ENCODE data around the gene CAMK2D.

Gene CAMK2D

DNA sequence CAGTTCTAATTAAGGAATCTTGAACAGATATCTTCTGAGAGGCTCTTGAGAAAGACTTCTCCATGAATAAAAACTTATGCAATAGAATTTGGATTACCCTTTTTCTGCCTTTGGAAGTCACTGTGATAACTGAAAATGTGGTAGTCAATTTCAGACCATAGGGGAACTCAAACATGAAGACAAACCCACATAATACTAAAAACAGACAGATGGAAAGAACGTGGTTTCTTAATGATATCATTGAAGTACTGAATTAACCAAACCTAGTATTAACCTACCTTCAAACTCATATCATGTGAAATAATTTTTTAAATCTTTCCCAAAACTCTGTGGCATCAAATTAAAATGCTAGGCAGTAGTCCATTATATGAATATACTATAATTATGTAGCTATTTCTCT lies 153.5 kb downstream of the CAMK2D start:
- DNase-seq (ENCODE audit: low spot score) (no peak), ATAC-seq (ENCODE audit: low read depth) (no peak)
- Histone ChIP-seq H3K4me1 (ENCODE audit: insufficient read depth, poor library complexity, severe bottlenecking) (no peaks in the 10 kb centered on the region), H3K9me3 (ENCODE audit: severe bottlenecking) (no peaks in the 10 kb centered on the region), H3K36me3 (ENCODE audit: low read depth) (no peaks in the 10 kb centered on the region), H3K4me3 (ENCODE audit: severe bottlenecking) (no peak overlapping the region), H3K27ac (ENCODE audit: poor library complexity, severe bottlenecking) (no peak overlapping the region), H3K27me3 (ENCODE audit: insufficient read depth, poor library complexity, severe bottlenecking) (no peaks in the 10 kb centered on the region)
- TF ChIP-seq, protein P1, sequence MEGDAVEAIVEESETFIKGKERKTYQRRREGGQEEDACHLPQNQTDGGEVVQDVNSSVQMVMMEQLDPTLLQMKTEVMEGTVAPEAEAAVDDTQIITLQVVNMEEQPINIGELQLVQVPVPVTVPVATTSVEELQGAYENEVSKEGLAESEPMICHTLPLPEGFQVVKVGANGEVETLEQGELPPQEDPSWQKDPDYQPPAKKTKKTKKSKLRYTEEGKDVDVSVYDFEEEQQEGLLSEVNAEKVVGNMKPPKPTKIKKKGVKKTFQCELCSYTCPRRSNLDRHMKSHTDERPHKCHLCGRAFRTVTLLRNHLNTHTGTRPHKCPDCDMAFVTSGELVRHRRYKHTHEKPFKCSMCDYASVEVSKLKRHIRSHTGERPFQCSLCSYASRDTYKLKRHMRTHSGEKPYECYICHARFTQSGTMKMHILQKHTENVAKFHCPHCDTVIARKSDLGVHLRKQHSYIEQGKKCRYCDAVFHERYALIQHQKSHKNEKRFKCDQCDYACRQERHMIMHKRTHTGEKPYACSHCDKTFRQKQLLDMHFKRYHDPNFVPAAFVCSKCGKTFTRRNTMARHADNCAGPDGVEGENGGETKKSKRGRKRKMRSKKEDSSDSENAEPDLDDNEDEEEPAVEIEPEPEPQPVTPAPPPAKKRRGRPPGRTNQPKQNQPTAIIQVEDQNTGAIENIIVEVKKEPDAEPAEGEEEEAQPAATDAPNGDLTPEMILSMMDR (IDR thresholded peaks at IDR 0.05; ENCODE audit: poor library complexity, severe bottlenecking), result no peak

DNA sequence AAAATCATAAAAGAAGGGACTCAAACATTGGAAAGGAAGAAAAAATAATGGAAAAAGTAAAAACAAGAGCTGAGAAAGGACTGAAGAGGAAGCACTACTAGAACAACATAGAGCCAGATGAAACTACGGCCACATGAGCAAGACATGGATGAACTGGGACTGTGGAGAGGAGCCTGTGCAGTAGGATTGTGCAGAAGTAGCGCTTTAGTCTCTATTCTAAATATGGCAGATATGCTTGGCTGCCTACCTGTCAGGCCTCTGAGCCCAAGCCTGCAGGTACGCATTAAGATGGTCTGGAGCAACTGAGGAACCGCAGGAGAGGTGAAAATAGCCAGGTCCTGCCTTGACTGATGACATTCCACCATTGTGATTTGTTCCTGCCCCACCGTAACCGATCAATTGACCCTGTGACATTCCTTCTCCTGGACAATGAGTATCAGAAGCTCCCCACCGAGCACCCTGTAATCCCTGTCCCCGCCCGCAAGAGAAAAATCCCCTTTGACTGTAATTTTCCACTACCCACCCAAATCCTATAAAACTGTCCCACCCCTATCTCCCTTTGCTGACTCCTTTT lies 154.3 kb downstream of the CAMK2D start:
- Histone ChIP-seq H3K36me3 (ENCODE audit: low read depth) (no peaks in the 10 kb centered on the region), H3K4me1 (ENCODE audit: insufficient read depth, poor library complexity, severe bottlenecking) (no peaks in the 10 kb centered on the region), H3K4me3 (ENCODE audit: severe bottlenecking) (no peak overlapping the region), H3K27ac (ENCODE audit: poor library complexity, severe bottlenecking) (no peak overlapping the region), H3K27me3 (ENCODE audit: insufficient read depth, poor library complexity, severe bottlenecking) (no peaks in the 10 kb centered on the region), H3K9me3 (ENCODE audit: severe bottlenecking) (no peaks in the 10 kb centered on the region)
- no peak for ATAC-seq (ENCODE audit: low read depth)
- TF ChIP-seq, protein P1 (IDR thresholded peaks at IDR 0.05; ENCODE audit: poor library complexity, severe bottlenecking), result no peak
- no peak for DNase-seq (ENCODE audit: low spot score)

DNA sequence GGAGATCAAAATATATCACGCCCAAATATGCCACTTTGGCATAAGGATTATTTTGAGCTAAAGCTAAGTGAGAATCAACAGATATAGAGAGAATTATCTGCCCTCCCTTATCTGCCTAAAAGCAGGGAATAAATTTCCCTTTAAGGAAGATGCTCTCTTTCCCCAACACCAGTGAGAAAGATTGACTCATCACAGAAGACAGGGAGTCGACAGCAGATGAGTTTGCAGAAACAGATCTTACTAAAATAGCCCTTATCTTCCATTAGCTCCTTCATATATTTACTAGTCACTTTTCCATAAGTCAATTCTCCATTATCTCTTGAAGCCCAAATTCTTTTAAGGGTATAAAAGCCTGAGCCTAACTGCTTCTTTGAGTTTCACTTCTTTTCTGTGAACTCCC lies 156.6 kb downstream of the CAMK2D start:
- H3K27me3 ChIP-seq (ENCODE audit: insufficient read depth, poor library complexity, severe bottlenecking), result no peaks in the 10 kb centered on the region
- no peak overlapping the region for H3K27ac ChIP-seq (ENCODE audit: poor library complexity, severe bottlenecking)
- H3K36me3 ChIP-seq (ENCODE audit: low read depth), result no peaks in the 10 kb centered on the region
- H3K4me1 ChIP-seq (ENCODE audit: insufficient read depth, poor library complexity, severe bottlenecking), result no peaks in the 10 kb centered on the region
- no peaks in the 10 kb centered on the region for H3K9me3 ChIP-seq (ENCODE audit: severe bottlenecking)
- no peak for DNase-seq (ENCODE audit: low spot score)
- TF ChIP-seq, protein P1 (IDR thresholded peaks at IDR 0.05; ENCODE audit: poor library complexity, severe bottlenecking), result no peak
- no peak for ATAC-seq (ENCODE audit: low read depth)
- H3K4me3 ChIP-seq (ENCODE audit: severe bottlenecking), result no peak overlapping the region

DNA sequence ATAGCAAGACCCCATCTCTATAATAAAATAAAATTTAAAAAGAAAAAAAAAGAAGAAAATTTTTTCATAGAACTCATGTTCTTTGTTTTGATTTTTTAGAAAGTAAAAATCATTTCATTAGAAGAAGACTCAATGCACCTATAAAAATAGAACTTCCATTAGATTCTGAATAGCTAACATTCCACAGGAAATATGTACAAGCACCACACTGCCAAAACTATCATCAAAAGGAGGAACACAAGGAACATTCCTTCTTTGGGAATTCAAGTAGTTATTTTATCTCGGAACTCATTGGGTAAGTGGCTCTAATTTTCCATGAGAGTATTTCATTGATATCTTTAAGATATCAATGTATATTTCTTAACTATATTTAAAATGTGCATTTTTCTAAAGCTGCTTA lies 157.6 kb downstream of the CAMK2D start:
- TF ChIP-seq, protein P1 (IDR thresholded peaks at IDR 0.05; ENCODE audit: poor library complexity, severe bottlenecking), result no peak
- Histone ChIP-seq H3K27me3 (ENCODE audit: insufficient read depth, poor library complexity, severe bottlenecking) (no peaks in the 10 kb centered on the region), H3K9me3 (ENCODE audit: severe bottlenecking) (no peaks in the 10 kb centered on the region), H3K4me1 (ENCODE audit: insufficient read depth, poor library complexity, severe bottlenecking) (no peaks in the 10 kb centered on the region), H3K36me3 (ENCODE audit: low read depth) (no peaks in the 10 kb centered on the region), H3K27ac (ENCODE audit: poor library complexity, severe bottlenecking) (no peak overlapping the region), H3K4me3 (ENCODE audit: severe bottlenecking) (no peak overlapping the region)
- ATAC-seq (ENCODE audit: low read depth), result no peak
- DNase-seq (ENCODE audit: low spot score), result no peak

DNA sequence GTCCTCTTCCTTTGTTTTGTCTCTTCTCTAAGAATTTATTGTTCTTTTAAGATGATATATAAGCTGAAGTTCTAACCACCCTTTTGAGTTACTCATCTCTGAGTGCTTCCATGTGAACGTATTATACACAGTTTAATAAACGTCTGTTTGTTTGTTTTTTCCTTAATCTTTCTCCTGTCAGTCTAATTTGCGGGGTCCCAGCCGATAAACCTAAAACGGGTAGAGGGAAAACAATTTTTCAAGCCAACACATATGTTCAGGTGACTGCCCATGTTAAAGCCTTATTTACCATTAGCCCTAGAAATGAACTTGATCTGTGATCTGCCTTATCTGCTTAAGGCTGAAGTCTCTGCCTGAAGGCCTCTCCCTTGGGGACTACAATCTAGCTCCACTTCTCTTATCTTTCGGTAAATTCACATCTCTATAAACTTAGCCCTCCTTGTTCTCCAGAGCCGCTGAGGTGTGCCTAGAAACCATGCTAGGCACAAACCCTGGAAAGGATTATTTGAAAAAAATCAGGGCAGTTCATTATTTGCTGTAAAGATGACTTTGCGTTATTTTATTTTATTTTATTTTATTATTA lies 158.8 kb downstream of the CAMK2D start:
- no peaks in the 10 kb centered on the region for H3K9me3 ChIP-seq (ENCODE audit: severe bottlenecking)
- no peak overlapping the region for H3K27ac ChIP-seq (ENCODE audit: poor library complexity, severe bottlenecking)
- DNase-seq (ENCODE audit: low spot score) (no peak), ATAC-seq (ENCODE audit: low read depth) (no peak)
- no peaks in the 10 kb centered on the region for H3K36me3 ChIP-seq (ENCODE audit: low read depth)
- TF ChIP-seq, protein P1 (IDR thresholded peaks at IDR 0.05; ENCODE audit: poor library complexity, severe bottlenecking), result no peak
- no peaks in the 10 kb centered on the region for H3K27me3 ChIP-seq (ENCODE audit: insufficient read depth, poor library complexity, severe bottlenecking)
- no peaks in the 10 kb centered on the region for H3K4me1 ChIP-seq (ENCODE audit: insufficient read depth, poor library complexity, severe bottlenecking)
- H3K4me3 ChIP-seq (ENCODE audit: severe bottlenecking), result no peak overlapping the region

Data from RWPE2 (cell line).